Activated naive CD4-positive, alpha-beta T cell treated with anti-CD3 and anti-CD28 coated beads, Interleukin-2, amount 50 U/mL, for 24 hours (primary cell): ENCODE measurements around the gene OR10H1.

Experiments
- H3K27ac Mint-ChIP-seq: one replicate; pipeline ENCODE4 v1.8.0; 2021; ENCODE audit warnings: mild to moderate bottlenecking, mixed read lengths
- H3K27me3 Mint-ChIP-seq: one replicate; pipeline ENCODE4 v1.8.0; 2021; ENCODE audit warnings: mixed read lengths
- H3K36me3 Mint-ChIP-seq: one replicate; pipeline ENCODE4 v1.8.0; 2021; ENCODE audit warnings: mixed read lengths
- H3K4me1 Mint-ChIP-seq: one replicate; pipeline ENCODE4 v1.8.0; 2021; ENCODE audit warnings: mixed read lengths
- H3K4me3 Mint-ChIP-seq: one replicate; pipeline ENCODE4 v1.8.0; 2021; ENCODE audit warnings: mild to moderate bottlenecking, mixed read lengths
- H3K9me3 Mint-ChIP-seq: one replicate; pipeline ENCODE4 v1.8.0; 2021; ENCODE audit warnings: mixed read lengths

The OR10H1 gene

GRCh38 chr19:15758379-15758778 lies 57.1 kb downstream of the OR10H1 start:
- no peak overlapping the region for H3K4me3 Mint-ChIP-seq
- no peak overlapping the region for H3K27ac Mint-ChIP-seq
- H3K9me3 Mint-ChIP-seq = peaks cover 6% of the 10 kb centered on the region
- peaks cover 4% of the 10 kb centered on the region for H3K36me3 Mint-ChIP-seq
- no peaks in the 10 kb centered on the region for H3K4me1 Mint-ChIP-seq
- peaks cover 60% of the 10 kb centered on the region for H3K27me3 Mint-ChIP-seq
